Transverse colon (tissue), 4 donors: Measurements from ENCODE around the gene EPN2.
"Not testable (repeated sequence)": the region's sequence is repeated elsewhere in the genome, so short reads cannot be mapped to it uniquely, and the experiment has no call there.

Source experiments
- CTCF ChIP-seq, 5 experiments: fragments of 200-600 bp in 3 of 5; fragments of 450-650 bp in 2 of 5; sonication (generic) in 3 of 5; IDR thresholded peaks; 1 replicate in 2 of 5; 2 replicates in 3 of 5; pipeline ENCODE4 v1.5.1; 2016 to 2017; ENCODE audit warnings: antibody characterized with exemption in 5 of 5, inconsistent platforms in 3 of 5, mild to moderate bottlenecking in 2 of 5, moderate library complexity in 1 of 5
- EP300 ChIP-seq: sonication (generic); formaldehyde crosslinking; IDR thresholded peaks from one replicate; pipeline ENCODE4 v1.6.1; 2017; ENCODE audit warnings: antibody characterized with exemption, low read depth
- POLR2A ChIP-seq: fragments of 450-650 bp; IDR thresholded peaks from one replicate; pipeline ENCODE4 v1.6.1; 2016; ENCODE audit warnings: antibody characterized with exemption, mild to moderate bottlenecking, moderate library complexity
- POLR2AphosphoS5 ChIP-seq, 3 donors: sonication (generic); formaldehyde crosslinking; IDR thresholded peaks; one replicate each; pipeline ENCODE4 v1.6.1; 2016; ENCODE audit warnings: antibody characterized with exemption in 3 of 3

GRCh38 chr17:19353401-19353800 is 116.2 kb downstream of the EPN2 start:
- TF ChIP-seq CTCF (IDR thresholded peaks at IDR 0.05); POLR2AphosphoS5 (IDR thresholded peaks at IDR 0.05); POLR2A; EP300: not testable (repeated sequence)
